Type B pancreatic cell (in vitro differentiated cells): ENCODE measurements around the gene NR4A2. TPM values are rescaled to one million over a fixed set of nuclear protein-coding genes. Genes with fewer than 3 reads are reported as not detected.

Experiments used
- DNase-seq: peaks from one replicate; pipeline ENCODE4 v3.0.0; 2021; ENCODE audit warnings: mixed read lengths; ENCODE audit not compliant: unreplicated experiment; ENCODE audit errors: extremely low spot score
- H3K27ac Mint-ChIP-seq: 2 replicates; pipeline ENCODE4 v1.8.0; 2021; ENCODE audit warnings: mild to moderate bottlenecking, mixed read lengths
- H3K27me3 Mint-ChIP-seq: 2 replicates; pipeline ENCODE4 v1.8.0; 2021; ENCODE audit warnings: mixed read lengths
- H3K36me3 Mint-ChIP-seq: 2 replicates; pipeline ENCODE4 v1.8.0; 2021; ENCODE audit warnings: mixed read lengths
- H3K4me1 Mint-ChIP-seq: one replicate; pipeline ENCODE4 v1.8.0; 2021; ENCODE audit warnings: mixed read lengths; ENCODE audit not compliant: unreplicated experiment
- H3K4me3 Mint-ChIP-seq: 2 replicates; pipeline ENCODE4 v1.8.0; 2021; ENCODE audit warnings: mild to moderate bottlenecking, mixed read lengths
- H3K9me3 Mint-ChIP-seq: 2 replicates; pipeline ENCODE4 v1.8.0; 2021; ENCODE audit warnings: mixed read lengths
- CTCF ChIP-seq: fragments of 200-600 bp; sonication (generic); conservative IDR thresholded peaks from 2 replicates; pipeline ENCODE4 v1.5.0; 2021; ENCODE audit warnings: antibody characterized with exemption, mild to moderate bottlenecking
- long read RNA-seq: library from polyadenylated mRNA; unstranded; transcript quantifications from one replicate; pipeline ENCODE4 v2.0.0, GENCODE V29; 2020
- total RNA-seq: library from RNA; stranded (reverse); gene quantifications from 2 replicates; pipeline ENCODE4 v1.2.1, GENCODE V29; 2021; ENCODE audit warnings: low replicate concordance

NR4A2 gene
- total RNA-seq, result 4.4 and 11.0 TPM in 2 replicates
- long read RNA-seq, partial matches to known transcripts, result 0 of 8 reads
- long read RNA-seq, other reads (novel, unspliced or antisense), result 7 of 8 reads

- Mint-ChIP-seq H3K4me1 (peaks cover 18% of the 10 kb centered on the region), H3K36me3 (peaks cover 11% of the 10 kb centered on the region), H3K27ac (peak within 1 kb of the TSS; percentile 100), H3K4me3 (peak within 1 kb of the TSS; percentile 88), H3K27me3 (peaks cover 46% of the 10 kb centered on the region), H3K9me3 (no peaks in the 10 kb centered on the region)
- TF ChIP-seq CTCF, result no peak
- peak; percentile 79 for DNase-seq
Observed at GRCh38 chr2:156332534-156333273, at the start of gene NR4A2. Gene NR4A2 (minus strand): TSS chr2:156332721. CDS start chr2:156330186, 2,535 bp downstream.

GRCh38 chr2:156380117-156380645, 47.7 kb upstream of the NR4A2 start:
- no peaks in the 10 kb centered on the region for H3K36me3 Mint-ChIP-seq
- DNase-seq, result no peak

GRCh38 chr2:156379714-156380113, 47.2 kb upstream of the NR4A2 start:
- H3K4me3 Mint-ChIP-seq, result no peak overlapping the region
- H3K4me1 Mint-ChIP-seq, result peaks cover 7% of the 10 kb centered on the region
- TF ChIP-seq CTCF, result no peak
- DNase-seq, result no peak
- H3K27ac Mint-ChIP-seq, result no peak overlapping the region
- H3K9me3 Mint-ChIP-seq, result no peaks in the 10 kb centered on the region
- no peaks in the 10 kb centered on the region for H3K36me3 Mint-ChIP-seq
- H3K27me3 Mint-ChIP-seq, result no peaks in the 10 kb centered on the region

More at GRCh38 chr2:156380117-156380645, 47.7 kb upstream of the NR4A2 start:
- H3K9me3 Mint-ChIP-seq, result no peaks in the 10 kb centered on the region
- no peaks in the 10 kb centered on the region for H3K27me3 Mint-ChIP-seq
- no peak for TF ChIP-seq CTCF
- H3K27ac Mint-ChIP-seq, result no peak overlapping the region
- no peak overlapping the region for H3K4me3 Mint-ChIP-seq
- H3K4me1 Mint-ChIP-seq, result peaks cover 7% of the 10 kb centered on the region

GRCh38 chr2:156379071-156379470, 46.5 kb upstream of the NR4A2 start:
- H3K9me3 Mint-ChIP-seq, result no peaks in the 10 kb centered on the region
- no peak for TF ChIP-seq CTCF
- no peaks in the 10 kb centered on the region for H3K27me3 Mint-ChIP-seq
- H3K27ac Mint-ChIP-seq, result no peak overlapping the region
- H3K4me3 Mint-ChIP-seq, result no peak overlapping the region
- H3K36me3 Mint-ChIP-seq, result no peaks in the 10 kb centered on the region
- no peak for DNase-seq
- peaks cover 7% of the 10 kb centered on the region for H3K4me1 Mint-ChIP-seq

- peaks cover 3% of the 10 kb centered on the region for H3K27me3 Mint-ChIP-seq
- no peak overlapping the region for H3K4me3 Mint-ChIP-seq
- no peaks in the 10 kb centered on the region for H3K4me1 Mint-ChIP-seq
- no peaks in the 10 kb centered on the region for H3K36me3 Mint-ChIP-seq
- DNase-seq, result no peak
- peaks cover 3% of the 10 kb centered on the region for H3K9me3 Mint-ChIP-seq
- no peak for TF ChIP-seq CTCF
- no peak overlapping the region for H3K27ac Mint-ChIP-seq
Observed at GRCh38 chr2:156366753-156367152, 34.2 kb upstream of the NR4A2 start.
